ENCODE data around the gene NCKAP5.
A peak's percentile ranks its signal among the peaks of the same experiment; 100 is the strongest.

Gene NCKAP5

GRCh38 chr2:133411857-133412256 lies 156.4 kb downstream of the NCKAP5 start:
- DNase-seq (ENCODE audit: low read depth, low spot score), result no peak
- H3K27ac ChIP-seq, result no peak overlapping the region

- DNase-seq (ENCODE audit: low read depth, low spot score), result no peak
- H3K27ac ChIP-seq, result no peak overlapping the region
Observed at GRCh38 chr2:133411101-133411500, 157.2 kb downstream of the NCKAP5 start.

- H3K27ac ChIP-seq, result no peak overlapping the region
Observed at GRCh38 chr2:133409581-133410285, 158.5 kb downstream of the NCKAP5 start.

GRCh38 chr2:133408671-133409070 lies 159.6 kb downstream of the NCKAP5 start:
- DNase-seq (ENCODE audit: low read depth, low spot score), result no peak

More at GRCh38 chr2:133409581-133410285, 158.5 kb downstream of the NCKAP5 start:
- DNase-seq (ENCODE audit: low read depth, low spot score), result no peak

GRCh38 chr2:133407341-133407740 lies 160.9 kb downstream of the NCKAP5 start:
- no peak overlapping the region for H3K27ac ChIP-seq
- DNase-seq (ENCODE audit: low read depth, low spot score), result no peak

More at GRCh38 chr2:133408671-133409070, 159.6 kb downstream of the NCKAP5 start:
- H3K27ac ChIP-seq, result no peak overlapping the region

GRCh38 chr2:133405252-133405651 lies 163.0 kb downstream of the NCKAP5 start:
- no peak for DNase-seq (ENCODE audit: low read depth, low spot score)

GRCh38 chr2:133400411-133400810 lies 167.9 kb downstream of the NCKAP5 start:
- no peak overlapping the region for H3K27ac ChIP-seq
- DNase-seq (ENCODE audit: low read depth, low spot score), result no peak

More at GRCh38 chr2:133405252-133405651, 163.0 kb downstream of the NCKAP5 start:
- H3K27ac ChIP-seq, result no peak overlapping the region

- no peak for DNase-seq (ENCODE audit: low read depth, low spot score)
- H3K27ac ChIP-seq, result no peak overlapping the region
Observed at GRCh38 chr2:133393895-133394294, 174.4 kb downstream of the NCKAP5 start.

- DNase-seq (ENCODE audit: low read depth, low spot score), result peak; percentile 20
Observed at GRCh38 chr2:133390156-133390555, 178.1 kb downstream of the NCKAP5 start.

GRCh38 chr2:133389569-133389968 lies 178.7 kb downstream of the NCKAP5 start:
- H3K27ac ChIP-seq, result peak overlapping the region; percentile 32
- no peak for DNase-seq (ENCODE audit: low read depth, low spot score)

More at GRCh38 chr2:133390156-133390555, 178.1 kb downstream of the NCKAP5 start:
- peak overlapping the region; percentile 32 for H3K27ac ChIP-seq

- no peak for DNase-seq (ENCODE audit: low read depth, low spot score)
- H3K27ac ChIP-seq, result no peak overlapping the region
Observed at GRCh38 chr2:133382566-133382965, 185.7 kb downstream of the NCKAP5 start.

GRCh38 chr2:133380991-133381390 lies 187.3 kb downstream of the NCKAP5 start:
- no peak overlapping the region for H3K27ac ChIP-seq
- no peak for DNase-seq (ENCODE audit: low read depth, low spot score)

GRCh38 chr2:133378928-133379549 lies 189.2 kb downstream of the NCKAP5 start:
- DNase-seq (ENCODE audit: low read depth, low spot score), result peak; percentile 64
- H3K27ac ChIP-seq, result peak overlapping the region; percentile 16

- H3K27ac ChIP-seq, result no peak overlapping the region
- DNase-seq (ENCODE audit: low read depth, low spot score), result no peak
Observed at GRCh38 chr2:133378386-133378785, 189.9 kb downstream of the NCKAP5 start.

- H3K27ac ChIP-seq, result peak overlapping the region; percentile 15
- DNase-seq (ENCODE audit: low read depth, low spot score), result no peak
Observed at GRCh38 chr2:133377599-133377998, 190.7 kb downstream of the NCKAP5 start.

- DNase-seq (ENCODE audit: low read depth, low spot score), result no peak
- peak overlapping the region; percentile 15 for H3K27ac ChIP-seq
Observed at GRCh38 chr2:133377021-133377481, 191.2 kb downstream of the NCKAP5 start.

GRCh38 chr2:133374781-133375180 lies 193.5 kb downstream of the NCKAP5 start:
- no peak overlapping the region for H3K27ac ChIP-seq
- no peak for DNase-seq (ENCODE audit: low read depth, low spot score)

GRCh38 chr2:133371286-133371685 lies 197.0 kb downstream of the NCKAP5 start:
- no peak for DNase-seq (ENCODE audit: low read depth, low spot score)
- no peak overlapping the region for H3K27ac ChIP-seq

- DNase-seq (ENCODE audit: low read depth, low spot score), result no peak
- H3K27ac ChIP-seq, result no peak overlapping the region
Observed at GRCh38 chr2:133369901-133370658, 198.2 kb downstream of the NCKAP5 start.

- no peak for DNase-seq (ENCODE audit: low read depth, low spot score)
- peak overlapping the region; percentile 23 for H3K27ac ChIP-seq
Observed at GRCh38 chr2:133365117-133365516, 203.1 kb downstream of the NCKAP5 start.

GRCh38 chr2:133364636-133365035 lies 203.6 kb downstream of the NCKAP5 start:
- no peak for DNase-seq (ENCODE audit: low read depth, low spot score)
- H3K27ac ChIP-seq, result peak overlapping the region; percentile 23
